ENCODE measurements around the gene LCN1.

The LCN1 gene

DNA sequence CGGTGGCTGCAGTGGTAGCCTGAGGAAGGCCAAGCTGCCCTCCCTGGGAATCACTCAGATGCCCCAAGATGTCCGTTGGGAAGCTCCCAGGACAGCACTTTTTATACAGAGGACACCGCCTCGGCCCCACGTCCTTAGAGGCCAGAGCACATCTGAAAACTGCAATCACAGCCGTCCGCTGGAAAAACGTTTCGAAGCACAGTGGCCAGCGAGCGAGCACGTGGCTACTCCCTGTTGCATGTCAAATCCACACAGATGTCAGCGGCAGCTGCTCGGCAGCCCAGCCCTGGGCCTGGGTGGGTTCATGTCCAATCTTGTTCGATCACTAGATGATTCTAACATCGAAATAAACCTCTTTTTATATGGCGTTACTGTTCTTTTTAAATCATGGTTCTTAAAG, 32.7 kb upstream of the LCN1 start:
- Histone ChIP-seq H3K4me1 (ENCODE audit: control insufficient read depth in 5 of 5, insufficient read depth in 5 of 5, low read length in 5 of 5) (no peaks in the 10 kb centered on the region), H3K9me3 (ENCODE audit: control insufficient read depth in 5 of 5, low read length in 5 of 5) (no peaks in the 10 kb centered on the region), H3K9ac (ENCODE audit: low read length in 5 of 5) (no peak overlapping the region), H3K27me3 (ENCODE audit: control insufficient read depth in 5 of 5, insufficient read depth in 4 of 5, low read length in 5 of 5) (no peaks in the 10 kb centered on the region), H3K36me3 (ENCODE audit: control insufficient read depth in 5 of 5, insufficient read depth in 5 of 5, low read length in 5 of 5) (peaks cover 0 to 64% (median 47%) of the 10 kb centered on the region in 5 donors), H3K27ac (ENCODE audit: low read depth, low read length) (no peak overlapping the region), H3K4me3 (ENCODE audit: low read depth in 1 of 5, low read length in 5 of 5) (no peak overlapping the region)

GRCh38 chr9:135489188-135489906, 31.9 kb upstream of the LCN1 start:
- Histone ChIP-seq H3K4me3 (ENCODE audit: low read depth in 1 of 5, low read length in 5 of 5) (no peak overlapping the region), H3K4me1 (ENCODE audit: control insufficient read depth in 5 of 5, insufficient read depth in 5 of 5, low read length in 5 of 5) (no peaks in the 10 kb centered on the region), H3K27me3 (ENCODE audit: control insufficient read depth in 5 of 5, insufficient read depth in 4 of 5, low read length in 5 of 5) (no peaks in the 10 kb centered on the region), H3K9ac (ENCODE audit: low read length in 5 of 5) (no peak overlapping the region), H3K9me3 (ENCODE audit: control insufficient read depth in 5 of 5, low read length in 5 of 5) (no peaks in the 10 kb centered on the region), H3K27ac (ENCODE audit: low read depth, low read length) (no peak overlapping the region), H3K36me3 (ENCODE audit: control insufficient read depth in 5 of 5, insufficient read depth in 5 of 5, low read length in 5 of 5) (peaks cover 0 to 56% (median 39%) of the 10 kb centered on the region in 5 donors)

DNA sequence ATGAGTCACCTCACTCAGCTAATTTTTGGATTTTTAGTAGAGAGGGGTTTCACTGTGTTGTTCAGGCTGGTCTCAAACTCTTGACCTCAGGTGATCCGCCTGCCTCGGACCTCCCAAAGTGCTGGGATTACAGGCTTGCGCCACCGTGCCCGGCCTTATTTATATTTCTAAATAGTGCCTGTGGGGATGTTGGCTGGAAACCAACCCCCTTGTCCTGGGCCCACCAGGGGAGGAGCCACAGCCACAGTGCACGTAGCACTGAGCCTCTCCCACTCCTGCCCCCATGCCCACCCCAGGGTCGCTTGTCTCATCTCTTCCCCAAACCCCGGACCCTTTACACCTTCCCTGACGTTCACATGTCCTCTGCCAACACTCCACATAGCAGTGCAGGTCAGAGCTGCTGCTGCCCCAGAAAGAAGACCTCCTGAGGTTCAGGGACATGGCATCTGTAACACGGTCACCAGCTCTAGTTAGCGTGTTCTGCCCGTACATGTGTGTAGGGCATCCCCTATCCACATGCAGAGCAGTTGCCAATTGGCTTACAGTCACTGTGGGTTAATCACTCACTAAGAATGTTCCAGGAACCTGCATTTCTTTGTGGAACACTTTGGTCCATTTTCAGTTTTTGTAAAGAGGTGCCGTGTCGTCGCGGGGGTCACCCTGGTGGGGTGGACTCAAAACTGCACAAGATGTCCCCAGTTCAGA, 30.9 kb upstream of the LCN1 start:
- H3K4me1 ChIP-seq (ENCODE audit: control insufficient read depth in 5 of 5, insufficient read depth in 5 of 5, low read length in 5 of 5): no peaks in the 10 kb centered on the region
- no peak overlapping the region for H3K4me3 ChIP-seq (ENCODE audit: low read depth in 1 of 5, low read length in 5 of 5)
- H3K36me3 ChIP-seq (ENCODE audit: control insufficient read depth in 5 of 5, insufficient read depth in 5 of 5, low read length in 5 of 5): peaks cover 0 to 47% (median 30%) of the 10 kb centered on the region in 5 donors
- H3K27ac ChIP-seq (ENCODE audit: low read depth, low read length): no peak overlapping the region
- no peaks in the 10 kb centered on the region for H3K27me3 ChIP-seq (ENCODE audit: control insufficient read depth in 5 of 5, insufficient read depth in 4 of 5, low read length in 5 of 5)
- H3K9ac ChIP-seq (ENCODE audit: low read length in 5 of 5): no peak overlapping the region
- no peaks in the 10 kb centered on the region for H3K9me3 ChIP-seq (ENCODE audit: control insufficient read depth in 5 of 5, low read length in 5 of 5)

DNA sequence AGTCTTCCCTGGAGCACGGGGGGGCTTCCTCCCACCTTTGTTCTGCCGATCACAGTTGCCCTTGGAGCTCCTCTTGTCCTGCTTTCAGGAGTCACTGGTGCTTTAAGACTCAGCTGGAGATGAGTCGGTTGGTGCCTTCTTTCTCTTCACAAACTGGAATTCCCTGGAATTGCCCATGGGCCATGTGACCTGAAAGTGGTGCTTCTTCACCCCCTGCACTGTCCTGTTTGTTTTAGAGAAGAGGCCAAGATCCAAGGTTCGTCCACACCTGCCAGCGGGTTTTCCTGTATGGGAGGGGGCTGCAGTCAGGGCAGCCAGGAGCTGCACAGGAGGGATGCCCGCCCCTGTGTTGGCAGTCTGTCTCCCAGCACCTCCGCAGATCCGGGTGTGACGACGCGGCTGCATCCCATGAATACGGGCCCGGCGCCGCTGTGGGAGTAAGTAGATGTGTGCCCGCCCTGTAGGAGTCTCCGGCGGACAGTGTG, 30.2 kb upstream of the LCN1 start:
- Histone ChIP-seq H3K27ac (ENCODE audit: low read depth, low read length) (no peak overlapping the region), H3K9me3 (ENCODE audit: control insufficient read depth in 5 of 5, low read length in 5 of 5) (no peaks in the 10 kb centered on the region)

GRCh38 chr9:135491764-135492163, 29.5 kb upstream of the LCN1 start:
- H3K4me3 ChIP-seq (ENCODE audit: low read depth in 1 of 5, low read length in 5 of 5): no peak overlapping the region
- H3K9ac ChIP-seq (ENCODE audit: low read length in 5 of 5): no peak overlapping the region
- no peaks in the 10 kb centered on the region for H3K27me3 ChIP-seq (ENCODE audit: control insufficient read depth in 5 of 5, insufficient read depth in 4 of 5, low read length in 5 of 5)
- peaks cover 0 to 32% (median 16%) of the 10 kb centered on the region in 5 donors for H3K36me3 ChIP-seq (ENCODE audit: control insufficient read depth in 5 of 5, insufficient read depth in 5 of 5, low read length in 5 of 5)
- no peaks in the 10 kb centered on the region for H3K9me3 ChIP-seq (ENCODE audit: control insufficient read depth in 5 of 5, low read length in 5 of 5)
- no peaks in the 10 kb centered on the region for H3K4me1 ChIP-seq (ENCODE audit: control insufficient read depth in 5 of 5, insufficient read depth in 5 of 5, low read length in 5 of 5)
- H3K27ac ChIP-seq (ENCODE audit: low read depth, low read length): no peak overlapping the region

More for the DNA sequence above, 30.2 kb upstream of the LCN1 start:
- H3K4me3 ChIP-seq (ENCODE audit: low read depth in 1 of 5, low read length in 5 of 5): no peak overlapping the region
- no peaks in the 10 kb centered on the region for H3K4me1 ChIP-seq (ENCODE audit: control insufficient read depth in 5 of 5, insufficient read depth in 5 of 5, low read length in 5 of 5)
- no peaks in the 10 kb centered on the region for H3K27me3 ChIP-seq (ENCODE audit: control insufficient read depth in 5 of 5, insufficient read depth in 4 of 5, low read length in 5 of 5)
- peaks cover 0 to 40% (median 23%) of the 10 kb centered on the region in 5 donors for H3K36me3 ChIP-seq (ENCODE audit: control insufficient read depth in 5 of 5, insufficient read depth in 5 of 5, low read length in 5 of 5)
- no peak overlapping the region for H3K9ac ChIP-seq (ENCODE audit: low read length in 5 of 5)

- Histone ChIP-seq H3K27ac (ENCODE audit: low read depth, low read length) (no peak overlapping the region), H3K9me3 (ENCODE audit: control insufficient read depth in 5 of 5, low read length in 5 of 5) (no peaks in the 10 kb centered on the region), H3K4me3 (ENCODE audit: low read depth in 1 of 5, low read length in 5 of 5) (no peak overlapping the region), H3K36me3 (ENCODE audit: control insufficient read depth in 5 of 5, insufficient read depth in 5 of 5, low read length in 5 of 5) (peaks cover 0 to 19% (median 9%) of the 10 kb centered on the region in 5 donors), H3K27me3 (ENCODE audit: control insufficient read depth in 5 of 5, insufficient read depth in 4 of 5, low read length in 5 of 5) (no peaks in the 10 kb centered on the region), H3K4me1 (ENCODE audit: control insufficient read depth in 5 of 5, insufficient read depth in 5 of 5, low read length in 5 of 5) (no peaks in the 10 kb centered on the region), H3K9ac (ENCODE audit: low read length in 5 of 5) (no peak overlapping the region)
These were observed 28.2 kb upstream of the LCN1 start for GRCh38 chr9:135492886-135493669.

DNA sequence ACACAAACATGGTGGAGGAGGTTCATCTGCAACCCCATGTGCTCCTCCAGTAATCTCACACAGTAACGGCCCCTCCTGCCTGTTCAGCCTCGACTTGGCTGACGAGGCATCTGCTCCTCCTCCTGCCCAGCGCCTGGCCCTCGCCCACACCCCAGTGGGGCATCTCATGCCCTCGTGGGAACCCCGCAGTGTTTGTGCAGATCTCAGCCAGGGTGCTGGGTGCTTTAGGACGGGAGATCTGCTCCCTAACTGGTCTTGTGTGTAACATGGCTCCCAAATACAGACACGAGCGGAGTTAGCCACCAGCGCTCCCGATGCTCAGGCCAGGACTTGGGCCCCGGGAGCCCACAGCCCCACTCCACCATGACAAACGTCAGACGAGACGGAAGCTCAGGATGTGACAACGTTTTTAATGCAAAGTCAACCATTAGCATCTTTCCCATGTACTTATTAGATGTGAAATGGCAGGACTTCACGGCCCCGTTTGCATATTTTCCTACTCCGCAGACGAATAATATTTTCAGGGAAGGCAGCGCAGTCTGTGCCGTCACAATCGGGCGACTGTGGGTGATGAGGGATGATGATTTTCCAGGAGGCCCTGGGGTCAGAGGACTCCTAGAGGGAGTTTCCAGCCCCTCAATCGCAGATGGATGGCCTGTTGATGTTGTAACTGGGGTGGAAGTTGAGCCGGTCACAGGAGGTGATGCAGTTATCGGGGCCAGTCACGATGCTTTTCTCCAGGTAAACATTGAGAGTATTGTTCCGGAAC, 26.3 kb upstream of the LCN1 start:
- no peaks in the 10 kb centered on the region for H3K27me3 ChIP-seq (ENCODE audit: control insufficient read depth in 5 of 5, insufficient read depth in 4 of 5, low read length in 5 of 5)
- H3K27ac ChIP-seq (ENCODE audit: low read depth, low read length): no peak overlapping the region
- no peaks in the 10 kb centered on the region for H3K9me3 ChIP-seq (ENCODE audit: control insufficient read depth in 5 of 5, low read length in 5 of 5)
- no peak overlapping the region for H3K4me3 ChIP-seq (ENCODE audit: low read depth in 1 of 5, low read length in 5 of 5)
- peaks cover 0 to 13% (median 12%) of the 10 kb centered on the region in 5 donors for H3K4me1 ChIP-seq (ENCODE audit: control insufficient read depth in 5 of 5, insufficient read depth in 5 of 5, low read length in 5 of 5)
- no peak overlapping the region for H3K9ac ChIP-seq (ENCODE audit: low read length in 5 of 5)
- H3K36me3 ChIP-seq (ENCODE audit: control insufficient read depth in 5 of 5, insufficient read depth in 5 of 5, low read length in 5 of 5): peaks cover 0 to 4% (median 0%) of the 10 kb centered on the region in 5 donors

DNA sequence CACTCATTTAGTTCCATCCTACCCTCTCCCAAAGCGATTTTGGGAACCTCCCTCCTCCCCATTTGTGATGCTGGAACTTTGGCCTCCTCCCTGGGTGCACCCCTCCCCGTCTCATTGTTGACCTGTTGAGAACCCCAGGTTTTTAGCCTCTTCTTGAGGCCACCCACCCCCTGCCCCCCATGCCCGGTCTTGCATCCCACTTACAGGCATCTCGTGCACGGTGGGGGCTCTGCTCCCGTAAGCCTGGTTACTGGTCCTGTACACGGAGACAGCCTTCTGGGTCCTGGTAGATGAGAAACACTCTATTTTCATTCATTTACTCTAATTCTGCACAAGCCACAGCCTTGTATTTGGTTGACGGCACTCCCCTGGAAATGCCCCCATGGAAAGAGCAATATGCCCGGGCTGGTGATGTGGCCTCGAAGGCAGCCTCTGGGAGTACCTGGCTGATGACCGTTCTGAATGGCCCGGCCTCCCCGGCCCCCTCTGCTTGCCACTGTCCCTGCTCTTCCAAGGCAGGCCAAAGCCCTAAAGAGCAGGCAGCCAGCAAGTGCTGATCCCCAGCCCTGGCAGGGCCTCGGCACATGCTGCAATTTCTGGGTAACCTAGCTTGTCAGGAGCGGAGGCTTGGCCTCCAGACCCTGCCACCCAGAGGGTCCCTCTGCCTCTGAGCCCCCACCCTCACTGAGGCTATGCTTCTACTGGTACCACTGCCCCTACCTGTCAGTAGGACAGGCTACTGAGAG, 22.7 kb upstream of the LCN1 start:
- Histone ChIP-seq H3K27ac (ENCODE audit: low read depth, low read length) (no peak overlapping the region), H3K9me3 (ENCODE audit: control insufficient read depth in 5 of 5, low read length in 5 of 5) (no peaks in the 10 kb centered on the region), H3K9ac (ENCODE audit: low read length in 5 of 5) (peak overlapping the region in 1 of 5 donors; percentile 46), H3K36me3 (ENCODE audit: control insufficient read depth in 5 of 5, insufficient read depth in 5 of 5, low read length in 5 of 5) (peaks cover 0 to 18% (median 12%) of the 10 kb centered on the region in 5 donors), H3K4me3 (ENCODE audit: low read depth in 1 of 5, low read length in 5 of 5) (no peak overlapping the region), H3K4me1 (ENCODE audit: control insufficient read depth in 5 of 5, insufficient read depth in 5 of 5, low read length in 5 of 5) (peaks cover 1 to 37% (median 28%) of the 10 kb centered on the region in 5 donors), H3K27me3 (ENCODE audit: control insufficient read depth in 5 of 5, insufficient read depth in 4 of 5, low read length in 5 of 5) (no peaks in the 10 kb centered on the region)
